ENCODE results near the gene MCM8. TPM values are rescaled to one million over a fixed set of nuclear protein-coding genes. Genes with fewer than 3 reads are reported as not detected.

Gene MCM8
- total and polyA plus RNA-seq, 4 donors: 2.0 to 7.2 (median 3.3) TPM

- H3K9me3 ChIP-seq (ENCODE audit: control insufficient read depth in 4 of 4, insufficient read depth in 3 of 4, low read length in 3 of 4): no peaks in the 10 kb centered on the region
- peaks cover 8 to 31% (median 24%) of the 10 kb centered on the region in 4 donors for H3K36me3 ChIP-seq (ENCODE audit: control insufficient read depth in 4 of 4, insufficient read depth in 4 of 4, low read length in 4 of 4)
- H3K4me1 ChIP-seq (ENCODE audit: control insufficient read depth in 5 of 5, insufficient read depth in 5 of 5, low read length in 5 of 5): peaks cover 0 to 11% (median 0%) of the 10 kb centered on the region in 5 donors
- no peak for DNase-seq
- no peak overlapping the region for H3K4me3 ChIP-seq
- no peak for ATAC-seq (ENCODE audit: insufficient read depth, low FRiP score)
- 84 to 87% methylated on average over 3 of the region's 3 CpGs for WGBS, 2 donors
- no peaks in the 10 kb centered on the region for H3K27me3 ChIP-seq (ENCODE audit: control insufficient read depth in 3 of 3, insufficient read depth in 3 of 3, low read length in 2 of 3)
- no peak for TF ChIP-seq CTCF (IDR thresholded peaks at IDR 0.05; ENCODE audit: control extremely low read depth, extremely low read depth)
- no peak overlapping the region for H3K27ac ChIP-seq (ENCODE audit: low read depth in 1 of 2, low read length in 1 of 2)
- H3K9ac ChIP-seq (ENCODE audit: insufficient read depth in 1 of 2, low read length in 2 of 2): no peak overlapping the region
Observed at GRCh38 chr20:6014017-6014416, 63.6 kb downstream of the MCM8 start.

GRCh38 chr20:6014957-6015356, 64.5 kb downstream of the MCM8 start:
- peaks cover 8 to 30% (median 22%) of the 10 kb centered on the region in 4 donors for H3K36me3 ChIP-seq (ENCODE audit: control insufficient read depth in 4 of 4, insufficient read depth in 4 of 4, low read length in 4 of 4)
- WGBS, 2 donors: 95 to 96% methylated on average over 4 of the region's 4 CpGs
- no peak overlapping the region for H3K9ac ChIP-seq (ENCODE audit: insufficient read depth in 1 of 2, low read length in 2 of 2)
- no peak overlapping the region for H3K4me3 ChIP-seq
- no peaks in the 10 kb centered on the region for H3K9me3 ChIP-seq (ENCODE audit: control insufficient read depth in 4 of 4, insufficient read depth in 3 of 4, low read length in 3 of 4)
- DNase-seq (no peak), ATAC-seq (ENCODE audit: insufficient read depth, low FRiP score) (no peak)
- no peak overlapping the region for H3K27ac ChIP-seq (ENCODE audit: low read depth in 1 of 2, low read length in 1 of 2)
- H3K4me1 ChIP-seq (ENCODE audit: control insufficient read depth in 5 of 5, insufficient read depth in 5 of 5, low read length in 5 of 5): peaks cover 0 to 11% (median 0%) of the 10 kb centered on the region in 5 donors
- no peak for TF ChIP-seq CTCF (IDR thresholded peaks at IDR 0.05; ENCODE audit: control extremely low read depth, extremely low read depth)
- no peaks in the 10 kb centered on the region for H3K27me3 ChIP-seq (ENCODE audit: control insufficient read depth in 3 of 3, insufficient read depth in 3 of 3, low read length in 2 of 3)

GRCh38 chr20:6017467-6017866, 67.0 kb downstream of the MCM8 start:
- peaks cover 0 to 8% (median 0%) of the 10 kb centered on the region in 5 donors for H3K4me1 ChIP-seq (ENCODE audit: control insufficient read depth in 5 of 5, insufficient read depth in 5 of 5, low read length in 5 of 5)
- H3K4me3 ChIP-seq: no peak overlapping the region
- no peaks in the 10 kb centered on the region for H3K9me3 ChIP-seq (ENCODE audit: control insufficient read depth in 4 of 4, insufficient read depth in 3 of 4, low read length in 3 of 4)
- DNase-seq: no peak
- H3K27me3 ChIP-seq (ENCODE audit: control insufficient read depth in 3 of 3, insufficient read depth in 3 of 3, low read length in 2 of 3): no peaks in the 10 kb centered on the region
- H3K9ac ChIP-seq (ENCODE audit: insufficient read depth in 1 of 2, low read length in 2 of 2): no peak overlapping the region
- no peak overlapping the region for H3K27ac ChIP-seq (ENCODE audit: low read depth in 1 of 2, low read length in 1 of 2)
- ATAC-seq (ENCODE audit: insufficient read depth, low FRiP score): no peak
- H3K36me3 ChIP-seq (ENCODE audit: control insufficient read depth in 4 of 4, insufficient read depth in 4 of 4, low read length in 4 of 4): peaks cover 6 to 21% (median 17%) of the 10 kb centered on the region in 4 donors
- no peak for TF ChIP-seq CTCF (IDR thresholded peaks at IDR 0.05; ENCODE audit: control extremely low read depth, extremely low read depth)

GRCh38 chr20:6017880-6018279, 67.4 kb downstream of the MCM8 start:
- DNase-seq (no peak), ATAC-seq (ENCODE audit: insufficient read depth, low FRiP score) (no peak)
- no peak for TF ChIP-seq CTCF (IDR thresholded peaks at IDR 0.05; ENCODE audit: control extremely low read depth, extremely low read depth)
- Histone ChIP-seq H3K9ac (ENCODE audit: insufficient read depth in 1 of 2, low read length in 2 of 2) (no peak overlapping the region), H3K27ac (ENCODE audit: low read depth in 1 of 2, low read length in 1 of 2) (no peak overlapping the region), H3K9me3 (ENCODE audit: control insufficient read depth in 4 of 4, insufficient read depth in 3 of 4, low read length in 3 of 4) (no peaks in the 10 kb centered on the region), H3K4me3 (no peak overlapping the region), H3K27me3 (ENCODE audit: control insufficient read depth in 3 of 3, insufficient read depth in 3 of 3, low read length in 2 of 3) (no peaks in the 10 kb centered on the region), H3K36me3 (ENCODE audit: control insufficient read depth in 4 of 4, insufficient read depth in 4 of 4, low read length in 4 of 4) (peaks cover 6 to 23% (median 17%) of the 10 kb centered on the region in 4 donors), H3K4me1 (ENCODE audit: control insufficient read depth in 5 of 5, insufficient read depth in 5 of 5, low read length in 5 of 5) (peaks cover 0 to 4% (median 0%) of the 10 kb centered on the region in 5 donors)
- 93 to 96% methylated on average over 7 of the region's 7 CpGs for WGBS, 2 donors

Measured in lung (tissue), 12 donors.